ENCODE results near the gene KITLG.
"Not testable (repeated sequence)": the region's sequence is repeated elsewhere in the genome, so short reads cannot be mapped to it uniquely, and the experiment has no call there.

The KITLG gene, protein sequence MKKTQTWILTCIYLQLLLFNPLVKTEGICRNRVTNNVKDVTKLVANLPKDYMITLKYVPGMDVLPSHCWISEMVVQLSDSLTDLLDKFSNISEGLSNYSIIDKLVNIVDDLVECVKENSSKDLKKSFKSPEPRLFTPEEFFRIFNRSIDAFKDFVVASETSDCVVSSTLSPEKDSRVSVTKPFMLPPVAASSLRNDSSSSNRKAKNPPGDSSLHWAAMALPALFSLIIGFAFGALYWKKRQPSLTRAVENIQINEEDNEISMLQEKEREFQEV

DNA sequence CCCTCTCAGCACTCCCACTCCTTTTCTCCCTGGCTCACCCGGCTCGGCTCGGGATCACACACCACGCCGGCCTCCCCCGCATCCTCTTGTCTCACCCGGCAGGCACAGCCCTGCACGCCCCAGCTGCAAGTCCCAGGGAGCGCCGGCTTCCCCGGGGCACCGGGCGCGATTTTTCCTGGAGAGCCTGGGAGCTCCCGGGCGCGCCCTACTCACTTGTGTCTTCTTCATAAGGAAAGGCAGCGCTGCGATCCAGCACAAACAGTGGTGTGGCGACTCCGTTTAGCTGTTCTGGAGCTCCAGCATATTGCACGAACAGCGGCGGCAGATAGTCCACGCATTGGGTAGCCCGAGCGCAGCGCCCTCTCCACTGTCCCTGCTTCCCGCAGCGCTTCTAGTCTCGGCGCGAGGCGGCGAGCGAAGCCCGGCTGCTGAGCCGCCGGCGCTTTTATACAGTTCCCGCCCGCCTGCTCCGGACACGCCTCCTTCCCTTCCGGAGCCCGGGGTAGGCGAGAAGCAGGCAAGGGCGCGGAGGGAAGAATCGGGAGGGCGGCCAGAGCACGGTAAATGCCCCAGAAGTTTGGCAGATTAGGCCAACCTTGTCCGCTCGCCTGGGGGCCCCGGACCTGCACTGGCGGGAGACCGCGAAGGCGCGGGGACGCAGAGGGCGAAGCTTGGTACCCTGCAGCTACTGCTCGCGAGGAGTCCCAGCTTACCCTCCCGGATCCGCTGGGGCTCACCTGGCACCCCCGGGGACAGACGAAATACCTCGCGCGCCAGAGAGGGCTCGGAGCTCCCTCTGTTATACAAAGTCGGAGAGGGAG, at the start of gene KITLG:
Gene KITLG, minus strand, starts transcription at position 421 of the 821 bp plus-strand sequence. Its CDS starts 193 bp downstream, at position 228.
- peak within 1 kb of the TSS; percentile 76 for H3K27ac ChIP-seq (ENCODE audit: low read depth, low read length)
- peaks cover 0 to 37% (median 27%) of the 10 kb centered on the region in 5 donors for H3K4me1 ChIP-seq (ENCODE audit: control insufficient read depth in 5 of 5, insufficient read depth in 5 of 5, low read length in 5 of 5)
- H3K9me3 ChIP-seq (ENCODE audit: control insufficient read depth in 5 of 5, low read length in 5 of 5), result no peaks in the 10 kb centered on the region
- no peaks in the 10 kb centered on the region for H3K36me3 ChIP-seq (ENCODE audit: control insufficient read depth in 5 of 5, insufficient read depth in 5 of 5, low read length in 5 of 5)
- H3K9ac ChIP-seq (ENCODE audit: low read length in 5 of 5), result peak within 1 kb of the TSS; percentile 56 to 76 (median 71)
- peak within 1 kb of the TSS; percentile 88 to 96 (median 92) for H3K4me3 ChIP-seq (ENCODE audit: low read depth in 1 of 5, low read length in 5 of 5)
- no peaks in the 10 kb centered on the region for H3K27me3 ChIP-seq (ENCODE audit: control insufficient read depth in 5 of 5, insufficient read depth in 4 of 5, low read length in 5 of 5)

DNA sequence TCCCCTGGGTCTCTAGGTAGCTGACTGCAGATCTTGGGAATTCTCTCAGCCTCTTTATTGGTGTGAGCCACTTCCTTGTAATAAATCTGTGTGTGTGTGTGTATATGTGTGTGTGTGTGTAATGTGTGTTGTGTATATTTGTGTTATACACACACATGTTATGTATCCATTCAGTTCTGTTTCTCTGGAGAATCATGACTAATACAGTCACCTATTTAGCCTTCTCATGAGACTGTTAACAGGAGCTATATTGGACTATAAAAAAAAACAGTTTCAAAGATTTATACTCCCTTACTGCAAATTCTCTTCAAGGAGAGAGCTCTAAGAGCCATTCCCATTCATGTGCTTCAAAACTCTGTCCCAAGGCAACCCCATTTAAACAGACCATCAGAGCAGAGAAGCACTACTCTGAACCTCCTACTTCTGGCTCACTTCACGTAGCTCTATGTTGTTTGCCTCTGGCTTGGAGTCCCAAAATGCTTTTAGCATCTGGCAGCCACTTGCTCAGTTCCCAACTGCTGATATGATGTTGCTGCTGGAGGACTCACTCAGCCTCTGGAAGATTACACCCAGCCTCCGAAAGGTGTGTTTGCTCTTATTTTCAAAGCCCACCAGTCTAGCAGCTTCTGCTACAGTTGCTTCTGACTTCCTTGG, 48.7 kb upstream of the KITLG start:
- Histone ChIP-seq H3K9ac (ENCODE audit: low read length in 5 of 5) (no peak overlapping the region), H3K27ac (ENCODE audit: low read depth, low read length) (no peak overlapping the region), H3K9me3 (ENCODE audit: control insufficient read depth in 5 of 5, low read length in 5 of 5) (no peaks in the 10 kb centered on the region), H3K27me3 (ENCODE audit: control insufficient read depth in 5 of 5, insufficient read depth in 4 of 5, low read length in 5 of 5) (no peaks in the 10 kb centered on the region), H3K4me3 (ENCODE audit: low read depth in 1 of 5, low read length in 5 of 5) (no peak overlapping the region), H3K36me3 (ENCODE audit: control insufficient read depth in 5 of 5, insufficient read depth in 5 of 5, low read length in 5 of 5) (no peaks in the 10 kb centered on the region), H3K4me1 (ENCODE audit: control insufficient read depth in 5 of 5, insufficient read depth in 5 of 5, low read length in 5 of 5) (peaks cover 0 to 4% (median 0%) of the 10 kb centered on the region in 5 donors)

DNA sequence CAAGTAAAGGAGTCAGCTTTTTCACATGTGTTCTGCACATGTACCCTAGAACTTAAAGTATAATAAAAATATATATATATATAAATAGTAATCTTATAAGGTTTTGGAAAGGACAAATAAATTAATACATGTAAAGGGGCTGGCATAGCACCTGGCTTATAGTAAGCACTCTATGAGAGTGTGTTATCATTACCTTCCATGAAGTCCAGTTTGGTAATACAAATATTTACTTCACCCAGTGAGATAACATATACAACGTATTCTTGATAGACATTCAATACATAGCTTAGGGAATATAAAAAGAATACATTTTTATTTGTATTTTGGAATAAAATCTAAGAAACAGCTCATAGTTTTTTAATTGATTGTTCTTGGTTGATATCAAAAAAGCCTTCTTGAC, 47.8 kb upstream of the KITLG start:
- not testable (repeated sequence) for H3K4me1 ChIP-seq (ENCODE audit: control insufficient read depth in 5 of 5, insufficient read depth in 5 of 5, low read length in 5 of 5); H3K36me3 ChIP-seq (ENCODE audit: control insufficient read depth in 5 of 5, insufficient read depth in 5 of 5, low read length in 5 of 5); H3K9ac ChIP-seq (ENCODE audit: low read length in 5 of 5); H3K4me3 ChIP-seq (ENCODE audit: low read depth in 1 of 5, low read length in 5 of 5); H3K27ac ChIP-seq (ENCODE audit: low read depth, low read length); H3K27me3 ChIP-seq (ENCODE audit: control insufficient read depth in 5 of 5, insufficient read depth in 4 of 5, low read length in 5 of 5); H3K9me3 ChIP-seq (ENCODE audit: control insufficient read depth in 5 of 5, low read length in 5 of 5)

DNA sequence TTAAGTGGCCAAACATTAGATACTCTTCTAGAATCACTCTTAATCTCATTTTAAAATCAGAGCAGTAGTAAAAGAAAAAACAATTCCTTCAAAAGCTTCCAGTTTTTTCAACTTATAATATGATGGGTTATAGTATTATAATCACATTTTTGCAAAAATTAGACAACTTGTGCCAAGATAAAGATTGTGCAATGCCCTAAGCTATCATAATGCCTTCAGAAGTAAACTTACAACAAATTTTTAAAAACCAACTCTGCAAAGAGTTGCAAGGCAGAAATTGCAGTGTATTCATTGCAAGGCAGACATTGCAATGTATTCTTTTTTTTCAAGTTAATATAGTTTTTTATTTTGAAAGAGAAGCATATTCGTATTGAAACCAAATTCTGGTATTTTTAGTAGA, 47.2 kb upstream of the KITLG start:
- H3K9ac ChIP-seq (ENCODE audit: low read length in 5 of 5), result no peak overlapping the region
- H3K9me3 ChIP-seq (ENCODE audit: control insufficient read depth in 5 of 5, low read length in 5 of 5), result no peaks in the 10 kb centered on the region
- H3K4me1 ChIP-seq (ENCODE audit: control insufficient read depth in 5 of 5, insufficient read depth in 5 of 5, low read length in 5 of 5), result peaks cover 0 to 3% (median 0%) of the 10 kb centered on the region in 5 donors
- no peaks in the 10 kb centered on the region for H3K36me3 ChIP-seq (ENCODE audit: control insufficient read depth in 5 of 5, insufficient read depth in 5 of 5, low read length in 5 of 5)
- no peak overlapping the region for H3K4me3 ChIP-seq (ENCODE audit: low read depth in 1 of 5, low read length in 5 of 5)
- no peaks in the 10 kb centered on the region for H3K27me3 ChIP-seq (ENCODE audit: control insufficient read depth in 5 of 5, insufficient read depth in 4 of 5, low read length in 5 of 5)
- no peak overlapping the region for H3K27ac ChIP-seq (ENCODE audit: low read depth, low read length)

DNA sequence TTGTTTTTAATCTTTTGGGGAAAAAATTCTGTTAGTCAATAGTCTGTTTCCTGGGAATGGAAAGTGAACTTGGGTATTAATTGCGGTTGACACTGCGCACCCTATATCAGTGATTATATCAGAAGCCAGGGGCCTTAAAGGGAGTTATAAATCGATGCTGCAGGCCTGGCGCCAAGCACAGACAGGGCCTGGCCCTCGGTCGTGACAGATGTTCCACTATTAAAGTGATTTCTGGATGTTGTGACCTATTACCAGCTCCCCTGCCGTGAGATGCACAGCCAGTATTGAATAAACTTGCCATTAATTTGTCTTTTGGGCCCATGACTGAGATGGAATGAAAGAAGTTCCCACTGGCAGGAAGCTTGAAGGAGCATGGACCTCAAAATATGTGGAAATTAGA, 45.1 kb upstream of the KITLG start:
- Histone ChIP-seq H3K27me3 (ENCODE audit: control insufficient read depth in 5 of 5, insufficient read depth in 4 of 5, low read length in 5 of 5) (no peaks in the 10 kb centered on the region), H3K36me3 (ENCODE audit: control insufficient read depth in 5 of 5, insufficient read depth in 5 of 5, low read length in 5 of 5) (no peaks in the 10 kb centered on the region), H3K27ac (ENCODE audit: low read depth, low read length) (no peak overlapping the region)

DNA sequence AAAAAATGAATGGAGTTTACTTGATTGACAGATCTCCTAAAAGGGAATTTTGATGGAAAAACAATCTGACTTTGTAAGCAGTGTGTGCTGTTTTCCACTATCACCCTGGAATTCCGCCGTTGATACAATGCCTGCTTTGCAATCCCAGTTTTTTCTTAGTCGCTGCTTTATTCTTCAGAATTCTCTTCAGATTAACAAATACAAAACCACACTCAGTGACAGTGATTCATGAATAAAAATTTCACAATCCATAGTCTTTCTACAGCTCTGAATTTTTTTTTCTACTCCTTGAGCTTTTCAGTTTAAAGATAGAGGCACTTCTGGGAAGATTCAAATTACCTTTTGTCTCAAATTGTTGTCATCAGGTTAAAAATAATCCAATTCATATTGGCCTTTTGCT, 44.6 kb upstream of the KITLG start:
- Histone ChIP-seq H3K9me3 (ENCODE audit: control insufficient read depth in 5 of 5, low read length in 5 of 5) (no peaks in the 10 kb centered on the region), H3K4me1 (ENCODE audit: control insufficient read depth in 5 of 5, insufficient read depth in 5 of 5, low read length in 5 of 5) (peaks cover 0 to 3% (median 0%) of the 10 kb centered on the region in 5 donors), H3K9ac (ENCODE audit: low read length in 5 of 5) (no peak overlapping the region), H3K4me3 (ENCODE audit: low read depth in 1 of 5, low read length in 5 of 5) (no peak overlapping the region), H3K27ac (ENCODE audit: low read depth, low read length) (no peak overlapping the region), H3K36me3 (ENCODE audit: control insufficient read depth in 5 of 5, insufficient read depth in 5 of 5, low read length in 5 of 5) (no peaks in the 10 kb centered on the region), H3K27me3 (ENCODE audit: control insufficient read depth in 5 of 5, insufficient read depth in 4 of 5, low read length in 5 of 5) (no peaks in the 10 kb centered on the region)

More for the DNA sequence above, 45.1 kb upstream of the KITLG start:
- Histone ChIP-seq H3K4me1 (ENCODE audit: control insufficient read depth in 5 of 5, insufficient read depth in 5 of 5, low read length in 5 of 5) (peaks cover 0 to 3% (median 0%) of the 10 kb centered on the region in 5 donors), H3K4me3 (ENCODE audit: low read depth in 1 of 5, low read length in 5 of 5) (no peak overlapping the region), H3K9me3 (ENCODE audit: control insufficient read depth in 5 of 5, low read length in 5 of 5) (no peaks in the 10 kb centered on the region), H3K9ac (ENCODE audit: low read length in 5 of 5) (no peak overlapping the region)

DNA sequence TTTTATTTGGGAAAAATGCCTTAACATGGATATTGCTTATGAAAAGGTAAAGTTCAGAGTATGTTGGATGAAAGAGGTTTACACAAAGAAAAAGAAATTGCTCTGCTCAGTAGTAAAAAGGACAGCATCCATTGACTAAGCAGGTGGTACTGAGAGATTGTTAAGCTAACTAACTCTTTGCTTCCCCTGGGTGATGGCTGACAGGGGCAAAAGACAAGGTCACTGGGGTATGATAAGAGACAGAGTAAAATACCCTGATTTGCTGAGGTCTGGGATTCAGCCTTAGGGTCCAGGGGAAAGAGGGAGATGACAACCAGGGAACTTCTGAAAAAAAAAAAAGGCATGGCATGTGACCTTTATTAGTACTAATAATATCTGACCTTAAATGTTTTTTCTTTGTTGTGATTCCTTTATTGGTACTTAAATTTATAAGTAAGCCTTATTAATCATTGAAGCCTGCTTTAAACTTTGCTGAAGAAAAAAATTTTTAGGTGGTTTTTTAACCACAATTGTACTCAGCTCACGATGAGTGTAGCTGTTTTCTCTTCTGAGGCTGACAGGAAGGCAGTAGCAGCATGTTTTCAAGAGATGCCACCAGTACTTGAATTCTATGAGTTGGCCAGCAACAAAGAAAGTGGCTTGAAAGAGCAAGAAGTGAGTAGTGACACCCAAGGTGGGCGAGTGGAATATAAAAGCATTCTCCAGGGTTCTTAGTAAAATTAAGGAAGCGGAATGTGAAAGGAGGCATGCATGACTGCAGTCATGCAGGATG, 43.7 kb upstream of the KITLG start:
- no peaks in the 10 kb centered on the region for H3K27me3 ChIP-seq (ENCODE audit: control insufficient read depth in 5 of 5, insufficient read depth in 4 of 5, low read length in 5 of 5)
- no peak overlapping the region for H3K9ac ChIP-seq (ENCODE audit: low read length in 5 of 5)
- H3K9me3 ChIP-seq (ENCODE audit: control insufficient read depth in 5 of 5, low read length in 5 of 5), result no peaks in the 10 kb centered on the region
- H3K36me3 ChIP-seq (ENCODE audit: control insufficient read depth in 5 of 5, insufficient read depth in 5 of 5, low read length in 5 of 5), result no peaks in the 10 kb centered on the region
- H3K27ac ChIP-seq (ENCODE audit: low read depth, low read length), result no peak overlapping the region
- H3K4me1 ChIP-seq (ENCODE audit: control insufficient read depth in 5 of 5, insufficient read depth in 5 of 5, low read length in 5 of 5), result peaks cover 0 to 3% (median 0%) of the 10 kb centered on the region in 5 donors
- no peak overlapping the region for H3K4me3 ChIP-seq (ENCODE audit: low read depth in 1 of 5, low read length in 5 of 5)

DNA sequence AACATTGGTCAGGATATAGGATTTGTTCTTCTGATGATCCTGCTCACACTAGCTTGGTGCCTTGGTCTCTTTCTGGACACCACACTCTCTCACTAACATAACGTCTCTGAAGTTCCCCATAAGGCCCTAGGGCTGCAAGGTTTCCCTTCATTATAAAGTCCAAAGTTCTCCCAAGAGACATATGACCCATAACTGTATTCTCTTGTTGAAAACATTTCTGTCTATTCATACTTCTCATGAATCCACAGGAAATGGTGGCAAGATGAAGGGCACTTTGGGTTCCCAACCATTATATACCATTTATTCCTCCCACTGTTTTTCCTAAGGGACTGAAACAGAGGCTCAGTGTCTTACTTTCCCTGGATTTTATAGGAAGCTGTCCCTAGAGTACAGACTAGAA, 37.1 kb upstream of the KITLG start:
- no peak overlapping the region for H3K9ac ChIP-seq (ENCODE audit: low read length in 5 of 5)
- H3K27me3 ChIP-seq (ENCODE audit: control insufficient read depth in 5 of 5, insufficient read depth in 4 of 5, low read length in 5 of 5), result no peaks in the 10 kb centered on the region
- H3K27ac ChIP-seq (ENCODE audit: low read depth, low read length), result no peak overlapping the region
- no peaks in the 10 kb centered on the region for H3K4me1 ChIP-seq (ENCODE audit: control insufficient read depth in 5 of 5, insufficient read depth in 5 of 5, low read length in 5 of 5)
- no peaks in the 10 kb centered on the region for H3K9me3 ChIP-seq (ENCODE audit: control insufficient read depth in 5 of 5, low read length in 5 of 5)
- H3K36me3 ChIP-seq (ENCODE audit: control insufficient read depth in 5 of 5, insufficient read depth in 5 of 5, low read length in 5 of 5), result no peaks in the 10 kb centered on the region
- H3K4me3 ChIP-seq (ENCODE audit: low read depth in 1 of 5, low read length in 5 of 5), result no peak overlapping the region

DNA sequence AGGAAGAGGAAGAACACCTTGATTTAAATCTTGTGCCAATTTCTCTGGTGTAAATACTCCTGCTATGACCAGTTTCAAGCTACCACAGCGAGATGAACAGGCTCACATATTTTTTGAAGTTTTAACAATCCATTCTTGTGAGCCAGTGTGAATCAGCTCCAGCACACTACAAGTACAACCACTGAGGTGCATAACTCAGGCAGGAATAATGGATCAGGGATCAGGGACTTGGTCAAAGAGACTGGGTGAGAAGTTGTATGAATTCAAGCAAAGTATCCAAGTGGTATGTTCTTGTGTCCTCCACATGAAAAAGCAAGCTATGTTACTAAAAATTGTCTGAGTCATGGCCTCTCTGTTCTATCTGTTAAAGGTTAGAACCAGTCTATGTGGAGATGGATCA, 35.2 kb upstream of the KITLG start:
- Histone ChIP-seq H3K4me3 (ENCODE audit: low read depth in 1 of 5, low read length in 5 of 5) (no peak overlapping the region), H3K9ac (ENCODE audit: low read length in 5 of 5) (no peak overlapping the region), H3K27ac (ENCODE audit: low read depth, low read length) (no peak overlapping the region), H3K4me1 (ENCODE audit: control insufficient read depth in 5 of 5, insufficient read depth in 5 of 5, low read length in 5 of 5) (no peaks in the 10 kb centered on the region), H3K27me3 (ENCODE audit: control insufficient read depth in 5 of 5, insufficient read depth in 4 of 5, low read length in 5 of 5) (no peaks in the 10 kb centered on the region), H3K36me3 (ENCODE audit: control insufficient read depth in 5 of 5, insufficient read depth in 5 of 5, low read length in 5 of 5) (no peaks in the 10 kb centered on the region), H3K9me3 (ENCODE audit: control insufficient read depth in 5 of 5, low read length in 5 of 5) (no peaks in the 10 kb centered on the region)

Measured in subcutaneous abdominal adipose tissue (tissue), 5 donors.